ENCODE data around the gene STARD8. TPM values are rescaled to one million over a fixed set of nuclear protein-coding genes. Genes with fewer than 3 reads are reported as not detected.

The STARD8 gene
- total RNA-seq, 1 experiment from 2014 or later: 0.91 TPM

- Histone ChIP-seq H3K79me2 (ENCODE audit: low read length) (no peaks in the 10 kb centered on the region), H3K4me2 (ENCODE audit: low read length) (no peak overlapping the region), H4K20me1 (ENCODE audit: low read length) (no peaks in the 10 kb centered on the region), H2AFZ (ENCODE audit: low read length) (no peak overlapping the region), H3F3A (ENCODE audit: low read length, unreplicated experiment) (no peaks in the 10 kb centered on the region), H3K4me3 (ENCODE audit: low read length) (no peak overlapping the region), H3K27me3 (ENCODE audit: low read length) (no peaks in the 10 kb centered on the region), H3K9me3 (ENCODE audit: low read length) (no peaks in the 10 kb centered on the region), H3K9me2 (replicated peaks; ENCODE audit: low read length) (no peaks in the 10 kb centered on the region), H3K4me1 (ENCODE audit: insufficient read depth, low read length) (no peaks in the 10 kb centered on the region), H3K27ac (ENCODE audit: low read length) (no peak overlapping the region), H3K9ac (ENCODE audit: low read length) (no peak overlapping the region), H3K36me3 (ENCODE audit: low read depth, low read length) (no peaks in the 10 kb centered on the region)
- POLR2A ChIA-PET (ENCODE audit: unreplicated experiment): no interaction called here
- TF ChIP-seq EZH2phosphoT487 (IDR thresholded peaks at IDR 0.05; ENCODE audit: borderline replicate concordance, low read length): no peak
- no peak for TF ChIP-seq EZH2 (IDR thresholded peaks at IDR 0.05; ENCODE audit: low read length, unreplicated experiment)
- no peak for TF ChIP-seq CTCF (conservative IDR thresholded peaks at IDR 0.05; ENCODE audit: low read depth, low read length)
- BruUV-seq (replicated peaks): no TSS peak
- intact Hi-C loops (cut with micrococcal nuclease): no loop called here
- CTCF ChIA-PET: no interaction called here
- ATAC-seq (no peak), DNase-seq (no peak)
Observed at GRCh38 chrX:68708503-68709290, 61.2 kb downstream of the STARD8 start.

GRCh38 chrX:68710870-68711576 is 63.6 kb downstream of the STARD8 start:
- no peaks in the 10 kb centered on the region for H3K9me3 ChIP-seq (ENCODE audit: low read length)
- no peaks in the 10 kb centered on the region for H3K9me2 ChIP-seq (replicated peaks; ENCODE audit: low read length)
- no peaks in the 10 kb centered on the region for H3K79me2 ChIP-seq (ENCODE audit: low read length)
- H3K9ac ChIP-seq (ENCODE audit: low read length): no peak overlapping the region
- H3F3A ChIP-seq (ENCODE audit: low read length, unreplicated experiment): no peaks in the 10 kb centered on the region
- DNase-seq (peak; percentile 65), ATAC-seq (peak; percentile 94)
- H3K27ac ChIP-seq (ENCODE audit: low read length): no peak overlapping the region
- BruUV-seq (replicated peaks): no TSS peak
- no peaks in the 10 kb centered on the region for H4K20me1 ChIP-seq (ENCODE audit: low read length)
- intact Hi-C loops (cut with micrococcal nuclease): loop anchor here (1.0 kb wide), 3 partner anchors 172 to 514 kb away; no protein-coding TSS in a partner anchor
- ChIA-PET POLR2A (ENCODE audit: unreplicated experiment) (interaction anchor here (0.6 kb wide), 1 partner anchor 178 kb away, joined by 3 read pairs; no protein-coding TSS in a partner anchor), CTCF (interaction anchor here (0.5 to 1.0 kb wide), 5 partner anchors 9 to 525 kb away, joined by 3 to 7 read pairs (median 3); no protein-coding TSS in a partner anchor)
- no peaks in the 10 kb centered on the region for H3K4me1 ChIP-seq (ENCODE audit: insufficient read depth, low read length)
- H3K36me3 ChIP-seq (ENCODE audit: low read depth, low read length): no peaks in the 10 kb centered on the region
- no peak overlapping the region for H3K4me2 ChIP-seq (ENCODE audit: low read length)
- no peak overlapping the region for H2AFZ ChIP-seq (ENCODE audit: low read length)
- TF ChIP-seq EZH2phosphoT487 (IDR thresholded peaks at IDR 0.05; ENCODE audit: borderline replicate concordance, low read length) (no peak), CTCF (conservative IDR thresholded peaks at IDR 0.05; ENCODE audit: low read depth, low read length) (peak; percentile 77), EZH2 (IDR thresholded peaks at IDR 0.05; ENCODE audit: low read length, unreplicated experiment) (no peak)
- no peaks in the 10 kb centered on the region for H3K27me3 ChIP-seq (ENCODE audit: low read length)
- no peak overlapping the region for H3K4me3 ChIP-seq (ENCODE audit: low read length)

Measured in PC-3 (cell line).